Smooth muscle cell (in vitro differentiated cells): ENCODE measurements around the gene STIMATE. TPM values are rescaled to one million over a fixed set of nuclear protein-coding genes. Genes with fewer than 3 reads are reported as not detected.

ENCODE experiments used
- DNase-seq: peaks from one replicate; lab custom pipeline; 2025; ENCODE audit not compliant: unreplicated experiment; lab: John Stamatoyannopoulos, UW
- H2AFZ ChIP-seq: fragments of 200-600 bp; sonication (generic); 2 replicates; pipeline ENCODE4 v1.6.0; 2016; ENCODE audit warnings: antibody characterized with exemption, low read depth, mild to moderate bottlenecking
- H3F3A ChIP-seq: fragments of 200-600 bp; sonication (generic); 2 replicates; pipeline ENCODE4 v1.6.0; 2017; ENCODE audit warnings: antibody characterized with exemption, low read depth
- H3K27ac ChIP-seq: fragments of 200-600 bp; sonication (generic); 2 replicates; pipeline ENCODE4 v1.5.1; 2016; ENCODE audit warnings: low read depth, mild to moderate bottlenecking
- H3K27me3 ChIP-seq: fragments of 200-600 bp; sonication (generic); 2 replicates; pipeline ENCODE4 v1.6.1; 2016; ENCODE audit warnings: low read depth, mild to moderate bottlenecking
- H3K36me3 ChIP-seq: fragments of 200-600 bp; sonication (generic); 2 replicates; pipeline ENCODE4 v1.5.1; 2016; ENCODE audit warnings: low read depth
- H3K4me1 ChIP-seq: fragments of 200-600 bp; sonication (generic); 2 replicates; pipeline ENCODE4 v1.5.1; 2016; ENCODE audit warnings: low read depth
- H3K4me2 ChIP-seq: fragments of 200-600 bp; sonication (generic); 2 replicates; pipeline ENCODE4 v1.6.0; 2016; ENCODE audit warnings: mild to moderate bottlenecking
- H3K4me3 ChIP-seq: fragments of 200-600 bp; sonication (generic); 2 replicates; pipeline ENCODE4 v1.5.1; 2016; ENCODE audit warnings: mild to moderate bottlenecking
- H3K79me2 ChIP-seq: fragments of 200-600 bp; sonication (generic); 2 replicates; pipeline ENCODE4 v1.6.0; 2016; ENCODE audit warnings: low read depth, mild to moderate bottlenecking
- H3K9ac ChIP-seq: fragments of 200-600 bp; sonication (generic); 2 replicates; pipeline ENCODE4 v1.6.0; 2016; ENCODE audit warnings: low read depth
- H3K9me3 ChIP-seq: fragments of 200-600 bp; sonication (generic); replicated peaks from 2 replicates; pipeline ENCODE4 v1.5.1; 2016; ENCODE audit warnings: low read depth
- H4K20me1 ChIP-seq: fragments of 200-600 bp; sonication (generic); 2 replicates; pipeline ENCODE4 v1.6.0; 2016; ENCODE audit warnings: low read depth
- CTCF ChIP-seq: fragments of 200-600 bp; sonication (generic); IDR thresholded peaks from 2 replicates; pipeline ENCODE4 v1.5.1; 2017; ENCODE audit warnings: borderline replicate concordance, mild to moderate bottlenecking, antibody characterized with exemption; ENCODE audit not compliant: insufficient read depth, poor library complexity, severe bottlenecking
- WGBS: methylation state at CpG from one replicate; pipeline ENCODE4 v1.1.7; 2016; ENCODE audit warnings: low lambda C conversion rate; 5-methylcytosine and 5-hydroxymethylcytosine counted together
- polyA plus RNA-seq: library from polyadenylated mRNA; unstranded; fragments of >200 nt; fragmentation: Nextera tagmentation; extraction: Ambion mirVana; gene quantifications from 2 replicates; pipeline ENCODE4 v1.2.1, GENCODE V29; 2016
- total RNA-seq: library from RNA; depleted of rRNA; stranded (reverse); fragments of >200 nt; gene quantifications from 2 replicates; pipeline ENCODE4 v1.2.3, GENCODE V29; 2014

STIMATE gene
- total and polyA plus RNA-seq, 2 experiments from 2014 or later: 12.8 to 18.1 TPM

DNA sequence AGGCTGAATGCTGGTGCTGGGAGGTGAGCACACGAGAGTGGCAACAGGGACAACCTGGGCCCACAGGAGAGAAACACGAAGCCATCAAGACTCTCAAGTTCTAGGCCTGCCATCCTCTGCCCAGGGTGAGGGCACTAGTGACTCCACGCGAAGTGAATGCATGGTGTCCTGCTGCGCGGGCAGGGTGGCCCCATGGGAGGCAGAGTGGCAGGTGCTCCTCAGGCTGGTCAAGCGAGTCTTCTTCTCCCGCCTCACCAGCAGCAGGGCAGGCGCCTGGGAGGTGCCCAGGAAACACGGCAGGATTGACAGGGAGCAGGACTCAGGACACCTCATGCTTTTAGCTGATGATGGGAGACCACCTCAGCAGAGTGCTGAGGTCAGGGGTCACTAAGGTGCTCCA lies 26.9 kb downstream of the STIMATE start:
- no peak overlapping the region for H3K4me3 ChIP-seq
- H3K79me2 ChIP-seq: no peaks in the 10 kb centered on the region
- H3F3A ChIP-seq: no peaks in the 10 kb centered on the region
- H2AFZ ChIP-seq: no peak overlapping the region
- no peak overlapping the region for H3K27ac ChIP-seq
- H3K9ac ChIP-seq: no peak overlapping the region
- H3K27me3 ChIP-seq: no peaks in the 10 kb centered on the region
- no peak overlapping the region for H3K4me2 ChIP-seq
- peaks cover 28% of the 10 kb centered on the region for H4K20me1 ChIP-seq
- no peaks in the 10 kb centered on the region for H3K9me3 ChIP-seq
- no peaks in the 10 kb centered on the region for H3K36me3 ChIP-seq
- over 99% methylated on average over 10 of the region's 10 CpGs for WGBS
- no peak for DNase-seq
- no peaks in the 10 kb centered on the region for H3K4me1 ChIP-seq
- no peak for TF ChIP-seq CTCF

GRCh38 chr3:52866427-52866826 lies 30.9 kb downstream of the STIMATE start:
- no peaks in the 10 kb centered on the region for H3K27me3 ChIP-seq
- H3K4me2 ChIP-seq: no peak overlapping the region
- H4K20me1 ChIP-seq: no peaks in the 10 kb centered on the region
- TF ChIP-seq CTCF: no peak
- H3K4me3 ChIP-seq: no peak overlapping the region
- no peaks in the 10 kb centered on the region for H3K4me1 ChIP-seq
- no peak overlapping the region for H3K9ac ChIP-seq
- WGBS: 95% methylated on average over 12 of the region's 12 CpGs
- no peaks in the 10 kb centered on the region for H3K9me3 ChIP-seq
- DNase-seq: no peak
- H2AFZ ChIP-seq: no peak overlapping the region
- H3K36me3 ChIP-seq: no peaks in the 10 kb centered on the region
- no peaks in the 10 kb centered on the region for H3F3A ChIP-seq
- H3K27ac ChIP-seq: no peak overlapping the region
- H3K79me2 ChIP-seq: no peaks in the 10 kb centered on the region

DNA sequence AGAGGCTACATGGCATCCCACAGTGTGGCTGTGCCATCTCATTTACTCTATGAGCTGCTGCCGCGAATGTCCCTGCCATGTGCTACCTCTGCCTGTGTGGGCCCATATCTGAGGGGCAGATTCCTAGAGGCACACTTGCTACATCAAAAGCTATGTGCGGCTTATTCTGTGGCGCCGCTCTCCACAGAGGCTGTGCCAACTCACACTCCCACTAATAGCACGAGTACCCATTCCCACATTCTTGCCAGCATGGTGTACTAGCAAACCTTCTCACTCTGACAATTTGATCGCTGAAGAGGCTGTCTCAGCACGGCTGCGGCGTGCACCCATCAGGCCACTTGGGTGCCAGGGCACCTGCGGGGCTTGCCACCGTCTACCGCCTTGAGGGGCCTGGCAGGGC lies 31.4 kb downstream of the STIMATE start:
- H3K79me2 ChIP-seq: no peaks in the 10 kb centered on the region
- TF ChIP-seq CTCF: no peak
- H3K4me1 ChIP-seq: no peaks in the 10 kb centered on the region
- no peak overlapping the region for H2AFZ ChIP-seq
- no peak overlapping the region for H3K4me3 ChIP-seq
- no peaks in the 10 kb centered on the region for H4K20me1 ChIP-seq
- DNase-seq: no peak
- WGBS: 98% methylated on average over 13 of the region's 13 CpGs
- H3F3A ChIP-seq: no peaks in the 10 kb centered on the region
- no peak overlapping the region for H3K27ac ChIP-seq
- H3K27me3 ChIP-seq: no peaks in the 10 kb centered on the region
- no peak overlapping the region for H3K9ac ChIP-seq
- no peak overlapping the region for H3K4me2 ChIP-seq
- H3K36me3 ChIP-seq: no peaks in the 10 kb centered on the region
- no peaks in the 10 kb centered on the region for H3K9me3 ChIP-seq

DNA sequence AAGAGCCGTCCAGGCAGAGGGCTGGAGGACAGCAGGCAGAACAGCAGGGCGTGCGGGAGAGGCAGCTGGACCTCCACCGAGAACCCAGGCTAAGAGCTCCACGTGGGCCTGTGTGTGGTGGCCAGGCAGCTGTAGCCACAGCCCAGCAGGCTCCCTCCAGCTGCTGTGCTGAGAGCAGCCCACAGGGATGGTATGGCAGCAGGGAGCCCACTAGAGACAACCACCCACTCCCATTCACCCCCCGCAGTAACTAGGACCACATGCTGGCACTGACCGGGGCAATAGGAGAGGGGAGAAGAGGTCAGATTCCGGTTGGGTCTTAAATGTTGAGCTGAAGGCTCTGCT lies 37.0 kb downstream of the STIMATE start:
- no peak for TF ChIP-seq CTCF
- 93% methylated on average over 8 of the region's 8 CpGs for WGBS
- Histone ChIP-seq H4K20me1 (peaks cover 30% of the 10 kb centered on the region), H3K4me2 (no peak overlapping the region), H3F3A (no peaks in the 10 kb centered on the region), H3K9ac (no peak overlapping the region), H3K79me2 (no peaks in the 10 kb centered on the region), H3K9me3 (no peaks in the 10 kb centered on the region), H3K36me3 (no peaks in the 10 kb centered on the region), H3K4me1 (no peaks in the 10 kb centered on the region), H3K4me3 (no peak overlapping the region), H3K27me3 (no peaks in the 10 kb centered on the region), H2AFZ (no peak overlapping the region), H3K27ac (no peak overlapping the region)
- no peak for DNase-seq
